Lower leg skin (tissue), 3 donors: Measurements from ENCODE around the gene NONO.

ENCODE experiments used
- CTCF ChIP-seq, 3 donors: fragments of 450-650 bp; IDR thresholded peaks; one replicate each; pipeline ENCODE4 v1.5.1; 2016; ENCODE audit warnings: antibody characterized with exemption in 3 of 3, mild to moderate bottlenecking in 3 of 3, moderate library complexity in 2 of 3
- POLR2A ChIP-seq, 2 donors: fragments of 450-650 bp; IDR thresholded peaks; one replicate each; pipeline ENCODE4 v1.6.1; 2016 to 2017; ENCODE audit warnings: antibody characterized with exemption in 2 of 2, mild to moderate bottlenecking in 1 of 2, moderate library complexity in 1 of 2

- TF ChIP-seq POLR2A (IDR thresholded peaks at IDR 0.05) = no peak
- TF ChIP-seq CTCF (IDR thresholded peaks at IDR 0.05) = no peak
Observed at GRCh38 chrX:71252221-71252620, 31.2 kb upstream of the NONO start.
